ENCODE measurements around the gene MMP19.
"Not testable (repeated sequence)": the region's sequence is repeated elsewhere in the genome, so short reads cannot be mapped to it uniquely, and the experiment has no call there.

MMP19 gene

GRCh38 chr12:55842681-55843429 is at the start of gene MMP19:
Gene MMP19, minus strand, starts transcription at chr12:55842936. Its CDS starts 106 bp downstream, at chr12:55842830.
- DNase-seq = no peak

- DNase-seq = no peak
Observed at GRCh38 chr12:55891310-55891709, 48.6 kb upstream of the MMP19 start.

- DNase-seq = no peak
Observed at GRCh38 chr12:55885113-55885512, 42.4 kb upstream of the MMP19 start.

GRCh38 chr12:55877824-55878223 is 35.1 kb upstream of the MMP19 start:
- no peak for DNase-seq

- DNase-seq = no peak
Observed at GRCh38 chr12:55875704-55876467, 33.1 kb upstream of the MMP19 start.

- DNase-seq = no peak
Observed at GRCh38 chr12:55874443-55874842, 31.7 kb upstream of the MMP19 start.

GRCh38 chr12:55866454-55867004 is 23.8 kb upstream of the MMP19 start:
- DNase-seq = not testable (repeated sequence)

GRCh38 chr12:55865327-55865726 is 22.6 kb upstream of the MMP19 start:
- DNase-seq = no peak

- DNase-seq = not testable (repeated sequence)
Observed at GRCh38 chr12:55862931-55863330, 20.2 kb upstream of the MMP19 start.

GRCh38 chr12:55862286-55862685 is 19.6 kb upstream of the MMP19 start:
- DNase-seq = no peak

GRCh38 chr12:55861871-55862270 is 19.1 kb upstream of the MMP19 start:
- DNase-seq = no peak

GRCh38 chr12:55861396-55861795 is 18.7 kb upstream of the MMP19 start:
- no peak for DNase-seq

GRCh38 chr12:55852740-55853139 is 10.0 kb upstream of the MMP19 start:
- DNase-seq = no peak

GRCh38 chr12:55850893-55851292 is 8.2 kb upstream of the MMP19 start:
- DNase-seq = no peak

- no peak for DNase-seq
Observed at GRCh38 chr12:55850401-55850800, 7.7 kb upstream of the MMP19 start.

GRCh38 chr12:55849616-55850343 is 7.0 kb upstream of the MMP19 start:
- no peak for DNase-seq

GRCh38 chr12:55847603-55848291 is 5.0 kb upstream of the MMP19 start:
- DNase-seq = no peak

- DNase-seq = no peak
Observed at GRCh38 chr12:55847033-55847432, 4.3 kb upstream of the MMP19 start.

GRCh38 chr12:55845785-55846496 is 3.2 kb upstream of the MMP19 start:
- DNase-seq = no peak

GRCh38 chr12:55845361-55845760 is 2.6 kb upstream of the MMP19 start:
- no peak for DNase-seq

GRCh38 chr12:55844961-55845360 is 2.2 kb upstream of the MMP19 start:
- DNase-seq = no peak

GRCh38 chr12:55843431-55843830 is 695 bp upstream of the MMP19 start:
- DNase-seq = no peak
